C4-2B (cell line): ENCODE measurements around the gene NCBP3.

Experiments
- H3K27ac ChIP-seq: fragments of 450-650 bp; 2 replicates; pipeline ENCODE4 v1.5.1; 2017
- CTCF ChIP-seq: fragments of 450-650 bp; conservative IDR thresholded peaks from 2 replicates; pipeline ENCODE4 v1.5.1; 2017; ENCODE audit warnings: mild to moderate bottlenecking
- ZFX ChIP-seq: fragments of 450-650 bp; IDR thresholded peaks from 2 replicates; pipeline ENCODE4 v1.6.1; 2017

Gene NCBP3

DNA sequence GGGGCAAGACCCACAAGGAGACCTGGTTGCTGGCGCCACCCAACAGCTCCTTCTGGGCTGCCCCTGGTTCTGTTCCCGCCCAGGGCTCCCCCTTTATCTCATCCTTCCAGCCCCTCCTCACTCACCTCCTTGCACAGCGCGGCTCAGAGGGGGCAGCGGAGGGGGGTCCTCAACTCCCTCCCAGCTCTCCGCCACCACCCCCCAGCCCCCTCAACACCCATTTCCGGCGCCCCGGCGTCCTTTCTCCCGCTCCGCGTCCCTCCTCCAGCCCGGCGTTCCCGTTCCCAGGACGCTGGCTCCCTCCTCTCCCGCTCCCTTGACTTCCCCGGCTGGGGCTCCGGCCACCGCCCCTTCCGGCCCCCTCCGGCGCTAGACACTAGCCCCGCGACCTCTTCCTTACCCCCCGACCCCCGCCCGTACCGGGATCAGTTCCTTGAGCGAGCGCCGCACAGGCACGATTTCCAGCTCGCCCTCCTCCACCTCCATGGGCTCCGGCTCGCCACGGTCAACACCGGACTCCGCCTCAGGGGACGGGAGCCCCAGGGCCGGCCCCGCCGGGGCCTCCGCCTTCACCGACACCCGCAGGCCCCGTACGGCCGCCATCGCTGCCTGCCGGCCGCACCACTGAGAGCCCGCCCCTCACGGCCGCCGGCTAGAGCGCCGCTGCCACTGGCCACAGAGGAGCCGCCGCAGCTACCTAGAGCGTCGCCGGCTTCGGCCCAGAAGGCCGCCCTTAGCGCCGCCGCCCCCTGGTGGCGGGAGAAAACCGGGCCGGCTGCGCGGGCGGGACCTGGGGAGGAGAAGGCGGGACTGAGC lies at the start of gene NCBP3:
NCBP3 (minus strand) TSS at position 626 of the 816 bp plus-strand sequence; CDS start at position 603, 23 bp downstream.
- peak within 1 kb of the TSS; percentile 92 for H3K27ac ChIP-seq
- TF ChIP-seq CTCF (peak; percentile 100), ZFX (peak; percentile 85; the same call in 1 of the 2 replicates)

- peak overlapping the region; percentile 90 for H3K27ac ChIP-seq
- TF ChIP-seq CTCF (no peak), ZFX (no peak)
Measured at GRCh38 chr17:3895354-3895753, 49.3 kb upstream of the NCBP3 start.

DNA sequence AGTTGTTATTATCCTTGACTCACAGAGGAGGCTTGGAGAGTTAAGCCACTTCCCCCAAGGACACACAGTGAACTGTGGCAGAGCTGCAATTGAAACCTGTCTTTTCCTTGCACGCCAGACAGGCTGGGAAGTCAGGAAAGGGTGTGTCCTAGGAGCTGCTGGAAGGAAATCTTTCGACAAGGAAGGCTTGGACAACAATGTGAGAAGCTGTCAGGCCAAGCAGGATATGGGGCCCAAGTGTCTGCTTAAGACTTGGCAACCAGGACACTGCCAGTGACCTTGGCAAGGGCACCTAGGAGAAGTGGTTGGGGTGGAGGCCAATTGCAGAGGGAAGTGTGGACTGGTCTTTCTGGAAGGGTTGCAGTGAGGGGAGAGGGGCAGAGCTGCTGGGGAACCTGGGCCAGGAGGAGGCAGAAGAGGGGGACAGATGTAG lies 48.9 kb upstream of the NCBP3 start:
- H3K27ac ChIP-seq: peak overlapping the region; percentile 90
- no peak for TF ChIP-seq ZFX
- no peak for TF ChIP-seq CTCF

GRCh38 chr17:3894188-3894587 lies 48.1 kb upstream of the NCBP3 start:
- H3K27ac ChIP-seq: peak overlapping the region; percentile 90
- TF ChIP-seq CTCF (no peak), ZFX (no peak)

GRCh38 chr17:3893720-3894116 lies 47.7 kb upstream of the NCBP3 start:
- peak overlapping the region; percentile 90 for H3K27ac ChIP-seq
- TF ChIP-seq CTCF (no peak), ZFX (no peak)

DNA sequence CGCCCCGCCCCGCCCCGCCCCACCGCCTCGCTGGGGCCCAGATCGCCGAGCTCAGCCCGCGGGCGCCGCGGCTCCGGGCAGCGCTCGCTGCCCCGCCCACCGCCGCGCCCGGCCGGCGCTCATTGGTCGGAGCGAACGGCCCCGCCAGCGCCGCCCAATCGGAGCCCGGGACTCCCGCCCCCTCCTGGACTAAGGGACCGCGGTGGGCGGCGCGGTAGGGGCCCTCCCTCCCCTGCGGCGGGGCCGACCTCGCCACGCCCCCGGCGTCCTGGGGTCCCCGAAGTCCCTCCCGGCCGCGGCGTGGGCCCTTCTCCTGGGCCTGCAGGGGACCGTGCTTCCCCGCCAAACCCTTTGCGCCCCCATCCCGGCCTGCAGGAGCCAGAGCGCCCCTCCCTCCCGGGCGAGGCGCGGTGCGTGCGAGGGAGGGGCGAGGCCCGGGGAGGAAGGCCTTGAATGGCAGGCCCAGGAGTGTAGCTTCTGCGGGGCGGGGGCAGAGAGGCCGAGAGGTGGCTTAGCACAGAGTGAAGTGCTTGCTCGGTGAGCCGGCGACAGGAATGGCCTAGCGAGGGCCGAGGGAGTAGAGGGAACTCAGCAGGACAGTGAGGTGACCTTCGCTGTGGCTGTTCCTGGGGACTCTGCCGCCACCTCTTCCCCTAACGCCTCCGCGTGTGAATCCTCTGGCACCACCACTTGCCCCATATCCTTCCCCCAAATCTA lies 47.1 kb upstream of the NCBP3 start, which contains the start of gene CAMKK1:
CAMKK1 (minus strand) TSS at position 51 of the 717 bp plus-strand sequence. CDS start 7,366 bp downstream, outside the sequence.
- H3K27ac ChIP-seq: peak within 1 kb of the TSS; percentile 90
- TF ChIP-seq CTCF (no peak), ZFX (peak; percentile 48; the same call in 1 of the 2 replicates)
